Liver (tissue), 2 donors: ENCODE measurements around the gene PEX14.

Experiments
- FOXA1 ChIP-seq: IDR thresholded peaks from 2 replicates; pipeline ENCODE4 v1.6.1; 2016; ENCODE audit warnings: antibody characterized with exemption
- TF ChIP-seq, protein P1 (sequence below): fragments of 150-350 bp; IDR thresholded peaks from 2 replicates; pipeline ENCODE4 v1.5.1; 2017; ENCODE audit warnings: improper control_type of control experiment, low read depth, low read length; ENCODE audit not compliant: missing input control
- donor health status: healthy.

GRCh38 chr1:10502206-10502605 lies 27.5 kb downstream of the PEX14 start:
- TF ChIP-seq, protein P1, sequence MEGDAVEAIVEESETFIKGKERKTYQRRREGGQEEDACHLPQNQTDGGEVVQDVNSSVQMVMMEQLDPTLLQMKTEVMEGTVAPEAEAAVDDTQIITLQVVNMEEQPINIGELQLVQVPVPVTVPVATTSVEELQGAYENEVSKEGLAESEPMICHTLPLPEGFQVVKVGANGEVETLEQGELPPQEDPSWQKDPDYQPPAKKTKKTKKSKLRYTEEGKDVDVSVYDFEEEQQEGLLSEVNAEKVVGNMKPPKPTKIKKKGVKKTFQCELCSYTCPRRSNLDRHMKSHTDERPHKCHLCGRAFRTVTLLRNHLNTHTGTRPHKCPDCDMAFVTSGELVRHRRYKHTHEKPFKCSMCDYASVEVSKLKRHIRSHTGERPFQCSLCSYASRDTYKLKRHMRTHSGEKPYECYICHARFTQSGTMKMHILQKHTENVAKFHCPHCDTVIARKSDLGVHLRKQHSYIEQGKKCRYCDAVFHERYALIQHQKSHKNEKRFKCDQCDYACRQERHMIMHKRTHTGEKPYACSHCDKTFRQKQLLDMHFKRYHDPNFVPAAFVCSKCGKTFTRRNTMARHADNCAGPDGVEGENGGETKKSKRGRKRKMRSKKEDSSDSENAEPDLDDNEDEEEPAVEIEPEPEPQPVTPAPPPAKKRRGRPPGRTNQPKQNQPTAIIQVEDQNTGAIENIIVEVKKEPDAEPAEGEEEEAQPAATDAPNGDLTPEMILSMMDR: no peak
- no peak for TF ChIP-seq FOXA1
